Measurements from ENCODE around the gene SGSM2.
A peak's percentile ranks its signal among the peaks of the same experiment; 100 is the strongest.

Gene SGSM2

GRCh38 chr17:2387086-2388019, 50.1 kb downstream of the SGSM2 start:
- DNase-seq, result no peak

- no peak for DNase-seq
Measured at GRCh38 chr17:2388020-2388682, 50.9 kb downstream of the SGSM2 start.

GRCh38 chr17:2388683-2389055, 51.4 kb downstream of the SGSM2 start:
- no peak for DNase-seq

- DNase-seq, result no peak
Measured at GRCh38 chr17:2390199-2390836, 53.0 kb downstream of the SGSM2 start.

- DNase-seq, result no peak
Measured at GRCh38 chr17:2391597-2392251, 54.4 kb downstream of the SGSM2 start.

GRCh38 chr17:2392252-2393173, 55.2 kb downstream of the SGSM2 start:
- peak; percentile 98 for DNase-seq

GRCh38 chr17:2393174-2393953, 56.1 kb downstream of the SGSM2 start:
- DNase-seq, result peak; percentile 94

- no peak for DNase-seq
Measured at GRCh38 chr17:2393954-2394749, 56.9 kb downstream of the SGSM2 start.

- no peak for DNase-seq
Measured at GRCh38 chr17:2394775-2395201, 57.5 kb downstream of the SGSM2 start.

GRCh38 chr17:2395258-2396181, 58.2 kb downstream of the SGSM2 start:
- DNase-seq, result no peak

GRCh38 chr17:2396192-2396567, 58.9 kb downstream of the SGSM2 start:
- no peak for DNase-seq

GRCh38 chr17:2396568-2397246, 59.4 kb downstream of the SGSM2 start:
- DNase-seq, result peak; percentile 82

- no peak for DNase-seq
Measured at GRCh38 chr17:2397247-2398171, 60.2 kb downstream of the SGSM2 start.

- no peak for DNase-seq
Measured at GRCh38 chr17:2398182-2398581, 60.9 kb downstream of the SGSM2 start.

- peak; percentile 80 for DNase-seq
Measured at GRCh38 chr17:2398655-2399571, 61.6 kb downstream of the SGSM2 start.
